ENCODE measurements around the gene SCLY.

SCLY gene

DNA sequence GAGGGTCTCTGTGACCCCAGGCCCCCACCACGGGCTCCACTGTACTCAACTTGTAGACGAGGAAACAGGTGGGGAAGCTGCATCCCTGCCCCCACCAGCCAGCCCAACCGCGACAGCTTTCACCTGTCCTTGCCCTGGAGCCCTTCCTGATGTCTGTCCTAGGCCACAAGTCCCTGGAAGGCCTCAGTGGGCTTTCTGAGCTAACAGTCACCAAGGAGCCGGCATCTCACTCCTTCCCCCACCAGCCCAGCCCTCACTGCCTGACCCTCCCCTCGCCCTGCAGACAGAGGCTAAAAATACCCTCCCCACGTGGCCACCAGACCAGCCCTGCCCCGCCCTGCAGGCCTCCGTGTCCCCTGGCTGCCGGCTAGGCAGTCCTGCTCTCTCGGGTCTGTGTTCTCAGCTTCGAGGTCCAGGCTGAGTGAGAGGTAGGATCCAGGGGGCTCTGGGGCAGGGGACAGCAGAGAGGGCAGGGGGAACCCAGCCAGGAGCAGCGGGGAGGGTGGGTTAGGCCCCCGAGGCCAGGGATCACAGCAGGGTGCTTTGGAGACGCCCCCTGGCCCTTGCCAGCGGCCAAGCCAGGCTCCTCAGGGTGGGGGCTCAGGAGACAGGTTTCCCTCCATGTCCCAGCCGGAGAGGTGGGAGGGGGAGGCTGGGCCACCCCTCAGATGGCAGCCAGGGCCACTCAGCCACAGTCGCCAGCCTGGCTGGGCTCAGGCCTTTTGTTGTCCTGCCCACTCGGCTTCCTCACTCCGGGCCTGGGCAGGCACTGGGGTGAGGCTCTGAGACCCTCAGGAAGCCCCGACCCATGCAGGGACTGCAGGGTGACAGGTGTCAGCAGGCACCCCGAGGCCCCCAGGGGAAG, 77.8 kb downstream of the SCLY start, which contains the start of gene KLHL30:
Gene KLHL30, plus strand, starts transcription at position 338 of the 865 bp plus-strand sequence. CDS start 2,087 bp downstream, outside the sequence.
- no peaks in the 10 kb centered on the region for H3K9me3 ChIP-seq (replicated peaks in 1 of 2; ENCODE audit: control insufficient read depth in 2 of 2, insufficient read depth in 1 of 2, low read depth in 1 of 2, low read length in 2 of 2)
- peak within 1 kb of the TSS; percentile 90 for H2BK12ac ChIP-seq (ENCODE audit: low read length)
- peaks cover 9 to 14% of the 10 kb centered on the region in 2 donors for H3K4me1 ChIP-seq (ENCODE audit: control insufficient read depth in 2 of 2, insufficient read depth in 1 of 2, low read depth in 1 of 2, low read length in 2 of 2)
- peak within 1 kb of the TSS; percentile 98 for H3K4ac ChIP-seq (ENCODE audit: low read length)
- peak within 1 kb of the TSS; percentile 77 for H3K9ac ChIP-seq (ENCODE audit: low read depth, low read length, poor library complexity)
- DNase-seq (ENCODE audit: low spot score): no peak
- peak within 1 kb of the TSS; percentile 99 for H2AK5ac ChIP-seq (ENCODE audit: low read depth, low read length)
- H3K14ac ChIP-seq (ENCODE audit: low read length): peak within 1 kb of the TSS; percentile 17
- peak within 1 kb of the TSS in 1 of 2 donors; percentile 34 for H3K4me3 ChIP-seq (ENCODE audit: low read length in 2 of 2)
- H2AFZ ChIP-seq (ENCODE audit: low read length): peak within 1 kb of the TSS; percentile 71
- peak within 1 kb of the TSS; percentile 90 for H2BK5ac ChIP-seq (ENCODE audit: low read length)
- H3K27ac ChIP-seq (replicated peaks; ENCODE audit: low read length): no peak within 1 kb of the TSS
- H2BK120ac ChIP-seq (ENCODE audit: low read depth, low read length): peak within 1 kb of the TSS; percentile 72
- WGBS, 2 donors (ENCODE audit: extremely low coverage in 2 of 2, insufficient read length in 2 of 2, insufficient replicate concordance in 1 of 2): no CpG with 5 or more reads among the region's 22 CpGs
- peaks cover 7% of the 10 kb centered on the region for H3K79me1 ChIP-seq (ENCODE audit: low read depth, low read length)
- H4K91ac ChIP-seq (ENCODE audit: low read depth, low read length, poor library complexity): peak within 1 kb of the TSS; percentile 19
- H3K27me3 ChIP-seq (ENCODE audit: control insufficient read depth in 3 of 3, insufficient read depth in 3 of 3, low read depth in 1 of 3, low read length in 3 of 3): peaks cover 0 to 19% (median 0%) of the 10 kb centered on the region in 3 experiments
- H4K8ac ChIP-seq (ENCODE audit: low read depth, low read length): peak within 1 kb of the TSS; percentile 43
- H2BK15ac ChIP-seq (ENCODE audit: low read length): peak within 1 kb of the TSS; percentile 98
- H3K23ac ChIP-seq (ENCODE audit: low read depth, low read length, poor library complexity): peak within 1 kb of the TSS; percentile 85
- no peak within 1 kb of the TSS for H3K4me2 ChIP-seq (ENCODE audit: insufficient read depth, low read length, poor library complexity, severe bottlenecking)
- no peaks in the 10 kb centered on the region for H3K36me3 ChIP-seq (replicated peaks in 1 of 2; ENCODE audit: control insufficient read depth in 2 of 2, insufficient read depth in 2 of 2, low read length in 2 of 2)
- H3K18ac ChIP-seq (ENCODE audit: low read length): peak within 1 kb of the TSS; percentile 92

DNA sequence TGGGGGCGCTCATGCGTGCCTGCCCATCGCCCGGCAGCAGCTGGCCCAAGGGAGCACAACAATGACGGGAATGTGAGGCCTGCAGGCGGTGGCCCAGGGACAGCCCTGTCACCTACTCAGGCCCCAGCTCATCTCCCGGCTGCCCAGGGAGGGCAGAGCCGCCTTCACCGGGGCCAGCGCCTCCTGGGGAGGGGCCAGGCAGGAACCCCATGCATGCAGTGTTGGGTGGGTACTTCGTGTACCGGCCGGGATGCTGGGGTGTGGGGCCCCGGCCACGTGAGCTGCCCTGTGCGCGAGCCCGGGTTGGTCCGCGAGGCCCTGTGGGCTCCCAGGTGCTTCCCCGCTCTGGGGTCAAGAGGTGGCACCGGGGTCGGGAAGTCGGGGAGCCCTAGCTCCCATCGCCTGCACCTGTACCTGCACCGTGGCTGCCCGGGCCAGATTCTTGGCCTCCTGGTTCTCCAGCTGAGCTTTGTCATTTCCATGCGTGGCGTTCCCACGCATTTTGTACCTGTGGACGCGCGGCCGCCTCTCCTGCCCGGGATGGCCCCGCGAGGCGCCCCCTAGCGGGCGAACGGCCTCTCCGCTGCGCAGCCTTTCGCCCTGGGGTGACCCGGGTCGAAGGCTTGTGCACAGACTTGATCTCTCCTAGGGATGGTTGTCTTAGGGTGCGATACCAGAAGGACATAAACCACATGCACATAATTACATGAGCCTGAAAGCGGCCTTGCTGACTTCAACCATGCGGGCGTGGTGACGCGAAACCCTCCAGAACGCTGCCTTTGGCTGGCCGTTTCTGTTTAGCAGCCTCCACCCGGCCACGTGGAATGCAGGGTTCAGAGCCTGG, 78.6 kb downstream of the SCLY start:
- peak overlapping the region; percentile 90 for H3K23ac ChIP-seq (ENCODE audit: low read depth, low read length, poor library complexity)
- no peak overlapping the region for H3K27ac ChIP-seq (replicated peaks; ENCODE audit: low read length)
- WGBS, 2 donors (ENCODE audit: extremely low coverage in 2 of 2, insufficient read length in 2 of 2, insufficient replicate concordance in 1 of 2): no CpG with 5 or more reads among the region's 56 CpGs
- H3K18ac ChIP-seq (ENCODE audit: low read length): peak overlapping the region; percentile 94
- H3K27me3 ChIP-seq (ENCODE audit: control insufficient read depth in 3 of 3, insufficient read depth in 3 of 3, low read depth in 1 of 3, low read length in 3 of 3): peaks cover 0 to 19% (median 0%) of the 10 kb centered on the region in 3 experiments
- peak overlapping the region; percentile 90 for H2BK12ac ChIP-seq (ENCODE audit: low read length)
- no peak for DNase-seq (ENCODE audit: low spot score)
- peaks cover 7% of the 10 kb centered on the region for H3K79me1 ChIP-seq (ENCODE audit: low read depth, low read length)
- peaks cover 9 to 14% of the 10 kb centered on the region in 2 donors for H3K4me1 ChIP-seq (ENCODE audit: control insufficient read depth in 2 of 2, insufficient read depth in 1 of 2, low read depth in 1 of 2, low read length in 2 of 2)
- H3K4me2 ChIP-seq (ENCODE audit: insufficient read depth, low read length, poor library complexity, severe bottlenecking): no peak overlapping the region
- H3K4me3 ChIP-seq (ENCODE audit: low read length in 2 of 2): no peak overlapping the region
- peak overlapping the region; percentile 19 for H4K91ac ChIP-seq (ENCODE audit: low read depth, low read length, poor library complexity)
- no peaks in the 10 kb centered on the region for H3K36me3 ChIP-seq (replicated peaks in 1 of 2; ENCODE audit: control insufficient read depth in 2 of 2, insufficient read depth in 2 of 2, low read length in 2 of 2)
- peak overlapping the region; percentile 99 for H2AK5ac ChIP-seq (ENCODE audit: low read depth, low read length)
- peak overlapping the region; percentile 77 for H3K9ac ChIP-seq (ENCODE audit: low read depth, low read length, poor library complexity)
- peak overlapping the region; percentile 72 for H2BK120ac ChIP-seq (ENCODE audit: low read depth, low read length)
- H2AFZ ChIP-seq (ENCODE audit: low read length): peak overlapping the region; percentile 71
- peak overlapping the region; percentile 98 for H3K4ac ChIP-seq (ENCODE audit: low read length)
- H3K14ac ChIP-seq (ENCODE audit: low read length): peak overlapping the region; percentile 82
- H4K8ac ChIP-seq (ENCODE audit: low read depth, low read length): peak overlapping the region; percentile 43
- peak overlapping the region; percentile 98 for H2BK15ac ChIP-seq (ENCODE audit: low read length)
- peak overlapping the region; percentile 53 for H2BK5ac ChIP-seq (ENCODE audit: low read length)
- H3K9me3 ChIP-seq (replicated peaks in 1 of 2; ENCODE audit: control insufficient read depth in 2 of 2, insufficient read depth in 1 of 2, low read depth in 1 of 2, low read length in 2 of 2): no peaks in the 10 kb centered on the region

DNA sequence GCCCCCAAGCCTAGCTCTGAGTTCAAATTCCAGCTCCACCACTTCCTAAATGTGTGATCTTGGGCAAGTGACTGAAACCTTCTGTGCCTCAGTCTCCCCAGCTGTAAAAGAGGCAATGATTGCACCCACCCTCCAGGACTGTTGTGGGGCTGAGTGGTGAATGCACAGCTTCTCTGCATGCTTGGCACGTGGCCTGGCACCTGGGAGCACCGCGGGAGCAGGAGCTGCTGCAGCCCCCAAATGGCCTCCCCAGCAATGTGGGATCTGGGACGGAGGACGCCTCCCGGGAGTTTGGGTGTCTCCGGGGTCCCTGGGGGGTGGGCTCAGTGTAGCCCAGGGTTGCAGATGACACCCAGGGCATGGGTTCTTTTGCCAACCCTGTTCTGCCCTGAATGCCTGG, 79.2 kb downstream of the SCLY start:
- H3K9ac ChIP-seq (ENCODE audit: low read depth, low read length, poor library complexity): no peak overlapping the region
- H2BK12ac ChIP-seq (ENCODE audit: low read length): peak overlapping the region; percentile 43
- no peak overlapping the region for H3K27ac ChIP-seq (replicated peaks; ENCODE audit: low read length)
- no peaks in the 10 kb centered on the region for H3K36me3 ChIP-seq (replicated peaks in 1 of 2; ENCODE audit: control insufficient read depth in 2 of 2, insufficient read depth in 2 of 2, low read length in 2 of 2)
- H2BK5ac ChIP-seq (ENCODE audit: low read length): no peak overlapping the region
- H3K79me1 ChIP-seq (ENCODE audit: low read depth, low read length): peaks cover 7% of the 10 kb centered on the region
- peak overlapping the region; percentile 82 for H3K14ac ChIP-seq (ENCODE audit: low read length)
- H2BK15ac ChIP-seq (ENCODE audit: low read length): no peak overlapping the region
- no peak overlapping the region for H3K4me2 ChIP-seq (ENCODE audit: insufficient read depth, low read length, poor library complexity, severe bottlenecking)
- H2AFZ ChIP-seq (ENCODE audit: low read length): no peak overlapping the region
- H3K27me3 ChIP-seq (ENCODE audit: control insufficient read depth in 3 of 3, insufficient read depth in 3 of 3, low read depth in 1 of 3, low read length in 3 of 3): peaks cover 0 to 18% (median 0%) of the 10 kb centered on the region in 3 experiments
- peak overlapping the region; percentile 26 for H4K8ac ChIP-seq (ENCODE audit: low read depth, low read length)
- H3K23ac ChIP-seq (ENCODE audit: low read depth, low read length, poor library complexity): peak overlapping the region; percentile 90
- DNase-seq (ENCODE audit: low spot score): no peak
- H3K4ac ChIP-seq (ENCODE audit: low read length): no peak overlapping the region
- H3K4me3 ChIP-seq (ENCODE audit: low read length in 2 of 2): no peak overlapping the region
- peak overlapping the region; percentile 49 for H2AK5ac ChIP-seq (ENCODE audit: low read depth, low read length)
- peak overlapping the region; percentile 94 for H3K18ac ChIP-seq (ENCODE audit: low read length)
- peak overlapping the region; percentile 72 for H2BK120ac ChIP-seq (ENCODE audit: low read depth, low read length)
- no CpG with 5 or more reads among the region's 7 CpGs for WGBS, 2 donors (ENCODE audit: extremely low coverage in 2 of 2, insufficient read length in 2 of 2, insufficient replicate concordance in 1 of 2)
- no peaks in the 10 kb centered on the region for H3K9me3 ChIP-seq (replicated peaks in 1 of 2; ENCODE audit: control insufficient read depth in 2 of 2, insufficient read depth in 1 of 2, low read depth in 1 of 2, low read length in 2 of 2)
- no peak overlapping the region for H4K91ac ChIP-seq (ENCODE audit: low read depth, low read length, poor library complexity)
- peaks cover 9 to 14% of the 10 kb centered on the region in 2 donors for H3K4me1 ChIP-seq (ENCODE audit: control insufficient read depth in 2 of 2, insufficient read depth in 1 of 2, low read depth in 1 of 2, low read length in 2 of 2)

All from neuronal stem cell (in vitro differentiated cells).